ENCODE data around the gene CCNF.

Gene CCNF

GRCh38 chr16:2470234-2470601 lies 41.0 kb downstream of the CCNF start:
- peaks cover 24% of the 10 kb centered on the region for H3K4me1 Mint-ChIP-seq (ENCODE audit: low read depth)
- no peak overlapping the region for H3K4me3 Mint-ChIP-seq
- no peaks in the 10 kb centered on the region for H3K36me3 Mint-ChIP-seq (ENCODE audit: low read depth)
- no peak overlapping the region for H3K27ac Mint-ChIP-seq
- H3K9me3 Mint-ChIP-seq = no peaks in the 10 kb centered on the region
- H3K27me3 Mint-ChIP-seq = peaks cover 26% of the 10 kb centered on the region

- H3K36me3 Mint-ChIP-seq (ENCODE audit: low read depth) = no peaks in the 10 kb centered on the region
- peaks cover 24% of the 10 kb centered on the region for H3K4me1 Mint-ChIP-seq (ENCODE audit: low read depth)
- H3K27me3 Mint-ChIP-seq = peaks cover 26% of the 10 kb centered on the region
- H3K9me3 Mint-ChIP-seq = no peaks in the 10 kb centered on the region
- H3K4me3 Mint-ChIP-seq = no peak overlapping the region
- H3K27ac Mint-ChIP-seq = no peak overlapping the region
Observed at GRCh38 chr16:2470603-2471015, 41.4 kb downstream of the CCNF start.

GRCh38 chr16:2471016-2471652 lies 41.9 kb downstream of the CCNF start, which contains the start of gene NTN3:
NTN3 (plus strand) TSS chr16:2471297; CDS start chr16:2471702, 405 bp downstream.
- peak within 1 kb of the TSS; percentile 26 for H3K4me3 Mint-ChIP-seq
- H3K9me3 Mint-ChIP-seq = no peaks in the 10 kb centered on the region
- H3K36me3 Mint-ChIP-seq (ENCODE audit: low read depth) = no peaks in the 10 kb centered on the region
- no peak within 1 kb of the TSS for H3K27ac Mint-ChIP-seq
- peaks cover 29% of the 10 kb centered on the region for H3K4me1 Mint-ChIP-seq (ENCODE audit: low read depth)
- peaks cover 26% of the 10 kb centered on the region for H3K27me3 Mint-ChIP-seq

DNA sequence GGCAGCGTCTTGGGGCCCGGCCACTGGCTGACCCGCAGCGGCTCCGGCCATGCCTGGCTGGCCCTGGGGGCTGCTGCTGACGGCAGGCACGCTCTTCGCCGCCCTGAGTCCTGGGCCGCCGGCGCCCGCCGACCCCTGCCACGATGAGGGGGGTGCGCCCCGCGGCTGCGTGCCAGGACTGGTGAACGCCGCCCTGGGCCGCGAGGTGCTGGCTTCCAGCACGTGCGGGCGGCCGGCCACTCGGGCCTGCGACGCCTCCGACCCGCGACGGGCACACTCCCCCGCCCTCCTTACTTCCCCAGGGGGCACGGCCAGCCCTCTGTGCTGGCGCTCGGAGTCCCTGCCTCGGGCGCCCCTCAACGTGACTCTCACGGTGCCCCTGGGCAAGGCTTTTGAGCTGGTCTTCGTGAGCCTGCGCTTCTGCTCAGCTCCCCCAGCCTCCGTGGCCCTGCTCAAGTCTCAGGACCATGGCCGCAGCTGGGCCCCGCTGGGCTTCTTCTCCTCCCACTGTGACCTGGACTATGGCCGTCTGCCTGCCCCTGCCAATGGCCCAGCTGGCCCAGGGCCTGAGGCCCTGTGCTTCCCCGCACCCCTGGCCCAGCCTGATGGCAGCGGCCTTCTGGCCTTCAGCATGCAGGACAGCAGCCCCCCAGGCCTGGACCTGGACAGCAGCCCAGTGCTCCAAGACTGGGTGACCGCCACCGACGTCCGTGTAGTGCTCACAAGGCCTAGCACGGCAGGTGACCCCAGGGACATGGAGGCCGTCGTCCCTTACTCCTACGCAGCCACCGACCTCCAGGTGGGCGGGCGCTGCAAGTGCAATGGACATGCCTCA lies 42.6 kb downstream of the CCNF start:
- Mint-ChIP-seq H3K4me3 (peak overlapping the region; percentile 26), H3K36me3 (ENCODE audit: low read depth) (no peaks in the 10 kb centered on the region), H3K27me3 (peaks cover 26% of the 10 kb centered on the region), H3K9me3 (no peaks in the 10 kb centered on the region), H3K27ac (no peak overlapping the region), H3K4me1 (ENCODE audit: low read depth) (peaks cover 30% of the 10 kb centered on the region)

GRCh38 chr16:2472488-2472864 lies 43.2 kb downstream of the CCNF start:
- H3K9me3 Mint-ChIP-seq = no peaks in the 10 kb centered on the region
- H3K4me1 Mint-ChIP-seq (ENCODE audit: low read depth) = peaks cover 25% of the 10 kb centered on the region
- H3K27me3 Mint-ChIP-seq = peaks cover 26% of the 10 kb centered on the region
- no peak overlapping the region for H3K4me3 Mint-ChIP-seq
- no peak overlapping the region for H3K27ac Mint-ChIP-seq
- H3K36me3 Mint-ChIP-seq (ENCODE audit: low read depth) = no peaks in the 10 kb centered on the region

GRCh38 chr16:2472885-2473445 lies 43.7 kb downstream of the CCNF start:
- Mint-ChIP-seq H3K36me3 (ENCODE audit: low read depth) (no peaks in the 10 kb centered on the region), H3K27ac (peak overlapping the region; percentile 71), H3K27me3 (peaks cover 26% of the 10 kb centered on the region), H3K4me3 (peak overlapping the region; percentile 64), H3K9me3 (no peaks in the 10 kb centered on the region), H3K4me1 (ENCODE audit: low read depth) (peaks cover 25% of the 10 kb centered on the region)

DNA sequence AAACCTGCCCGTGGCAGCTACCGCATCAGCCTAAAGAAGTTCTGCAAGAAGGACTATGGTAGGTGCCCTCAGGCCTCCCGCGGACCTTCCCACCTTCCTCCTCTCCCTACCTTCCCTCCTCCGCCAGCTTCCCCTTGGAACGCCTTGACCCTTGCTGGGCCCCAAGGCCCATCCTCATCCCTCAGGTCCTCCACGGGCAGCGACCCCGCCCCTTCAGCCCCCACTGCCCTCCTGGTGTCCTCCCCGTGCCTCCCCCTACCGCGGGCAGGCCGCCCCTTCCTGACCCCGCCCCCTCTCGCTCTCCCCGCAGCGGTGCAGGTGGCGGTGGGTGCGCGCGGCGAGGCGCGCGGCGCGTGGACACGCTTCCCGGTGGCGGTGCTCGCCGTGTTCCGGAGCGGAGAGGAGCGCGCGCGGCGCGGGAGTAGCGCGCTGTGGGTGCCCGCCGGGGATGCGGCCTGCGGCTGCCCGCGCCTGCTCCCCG lies 44.2 kb downstream of the CCNF start:
- H3K4me1 Mint-ChIP-seq (ENCODE audit: low read depth) = peaks cover 21% of the 10 kb centered on the region

GRCh38 chr16:2473999-2474876 lies 45.0 kb downstream of the CCNF start:
- Mint-ChIP-seq H3K36me3 (ENCODE audit: low read depth) (no peaks in the 10 kb centered on the region), H3K4me3 (peak overlapping the region; percentile 79), H3K27ac (no peak overlapping the region)

More for the DNA sequence above, 44.2 kb downstream of the CCNF start:
- peaks cover 22% of the 10 kb centered on the region for H3K27me3 Mint-ChIP-seq
- peak overlapping the region; percentile 64 for H3K4me3 Mint-ChIP-seq
- H3K27ac Mint-ChIP-seq = peak overlapping the region; percentile 36
- H3K9me3 Mint-ChIP-seq = no peaks in the 10 kb centered on the region
- no peaks in the 10 kb centered on the region for H3K36me3 Mint-ChIP-seq (ENCODE audit: low read depth)

GRCh38 chr16:2474877-2475412 lies 45.7 kb downstream of the CCNF start, which contains the start of gene TBC1D24:
TBC1D24 (plus strand) TSS chr16:2475127; CDS start chr16:2496149, 21,022 bp downstream.
- Mint-ChIP-seq H3K9me3 (no peaks in the 10 kb centered on the region), H3K36me3 (ENCODE audit: low read depth) (no peaks in the 10 kb centered on the region), H3K4me3 (peak within 1 kb of the TSS; percentile 79), H3K27me3 (peaks cover 14% of the 10 kb centered on the region), H3K4me1 (ENCODE audit: low read depth) (peaks cover 14% of the 10 kb centered on the region), H3K27ac (no peak within 1 kb of the TSS)

More at GRCh38 chr16:2473999-2474876, 45.0 kb downstream of the CCNF start:
- H3K4me1 Mint-ChIP-seq (ENCODE audit: low read depth) = peaks cover 19% of the 10 kb centered on the region
- H3K27me3 Mint-ChIP-seq = peaks cover 20% of the 10 kb centered on the region
- no peaks in the 10 kb centered on the region for H3K9me3 Mint-ChIP-seq

DNA sequence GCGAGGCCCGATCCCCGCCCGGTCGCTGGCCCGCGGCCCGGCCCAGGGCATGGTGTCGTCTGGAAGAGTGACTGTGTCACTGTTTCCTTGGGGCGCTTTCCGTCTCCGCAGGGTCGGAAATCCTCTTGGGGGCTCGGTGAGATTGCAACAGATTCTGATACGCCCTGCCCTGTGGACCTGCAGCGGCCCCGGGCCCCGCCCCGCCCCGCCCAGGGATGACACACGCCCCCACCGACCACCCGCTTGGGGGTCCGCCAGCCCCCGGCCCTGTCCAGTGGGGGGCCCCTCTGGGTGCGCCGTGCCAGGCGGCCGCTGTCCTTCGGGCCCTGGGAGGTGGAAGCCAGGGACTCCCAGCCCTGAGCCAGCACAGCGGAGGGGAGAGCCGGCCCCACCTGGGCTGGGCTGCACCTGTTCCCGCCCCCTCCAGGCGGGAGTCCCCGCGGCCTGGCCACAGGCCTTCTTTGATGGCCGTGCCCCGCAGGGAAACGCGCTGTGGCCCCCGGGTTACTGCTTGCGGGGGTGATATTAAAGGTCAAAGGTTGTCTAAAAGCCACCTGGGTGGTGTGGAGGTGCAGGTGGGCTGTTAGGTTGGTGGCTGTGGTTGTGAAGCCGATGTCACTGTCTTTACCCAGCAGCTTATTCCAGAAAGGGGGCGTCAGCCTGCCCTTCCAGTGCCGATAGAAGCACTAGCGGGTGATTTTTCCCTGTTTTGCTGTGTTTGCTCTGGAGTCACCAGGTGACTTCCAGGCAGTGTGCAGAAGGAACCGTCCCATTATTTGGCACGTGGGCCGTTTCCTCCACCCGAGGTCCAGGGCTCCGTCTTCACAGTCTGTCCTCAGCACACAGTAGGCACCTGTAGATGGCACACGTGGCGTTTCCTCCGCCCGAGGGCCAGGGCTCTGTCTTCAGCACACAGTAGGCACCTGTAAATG lies 46.4 kb downstream of the CCNF start:
- H3K4me1 Mint-ChIP-seq (ENCODE audit: low read depth) = peaks cover 13% of the 10 kb centered on the region
- peak overlapping the region; percentile 71 for H3K4me3 Mint-ChIP-seq
- H3K27ac Mint-ChIP-seq = no peak overlapping the region
- no peaks in the 10 kb centered on the region for H3K36me3 Mint-ChIP-seq (ENCODE audit: low read depth)
- peaks cover 7% of the 10 kb centered on the region for H3K27me3 Mint-ChIP-seq
- H3K9me3 Mint-ChIP-seq = no peaks in the 10 kb centered on the region

GRCh38 chr16:2476345-2476720 lies 47.1 kb downstream of the CCNF start:
- no peak overlapping the region for H3K27ac Mint-ChIP-seq

DNA sequence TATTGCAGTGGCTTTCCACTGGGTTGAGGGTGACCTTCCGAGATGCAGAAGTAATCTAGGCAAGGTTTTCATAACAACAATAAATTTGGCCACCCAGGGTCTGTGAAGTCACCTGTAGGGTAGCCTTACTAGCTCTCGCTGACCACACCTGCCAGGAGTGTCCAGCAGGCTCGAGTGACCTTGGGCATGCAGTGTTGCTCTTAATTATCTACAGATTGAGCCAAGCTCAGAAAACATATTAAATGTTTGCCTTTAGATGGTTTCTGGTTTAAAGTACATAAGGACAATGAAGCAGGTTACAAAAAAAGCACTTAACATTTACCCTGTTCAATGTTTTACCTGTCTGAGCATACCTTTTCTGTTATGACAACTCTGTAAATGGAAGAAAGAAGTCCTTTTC lies 47.5 kb downstream of the CCNF start:
- Mint-ChIP-seq H3K4me1 (ENCODE audit: low read depth) (peaks cover 13% of the 10 kb centered on the region), H3K27me3 (peaks cover 7% of the 10 kb centered on the region), H3K9me3 (no peaks in the 10 kb centered on the region), H3K4me3 (peak overlapping the region; percentile 71), H3K36me3 (ENCODE audit: low read depth) (no peaks in the 10 kb centered on the region), H3K27ac (no peak overlapping the region)

More at GRCh38 chr16:2476345-2476720, 47.1 kb downstream of the CCNF start:
- peak overlapping the region; percentile 71 for H3K4me3 Mint-ChIP-seq
- H3K9me3 Mint-ChIP-seq = no peaks in the 10 kb centered on the region
- H3K27me3 Mint-ChIP-seq = peaks cover 7% of the 10 kb centered on the region
- H3K4me1 Mint-ChIP-seq (ENCODE audit: low read depth) = peaks cover 13% of the 10 kb centered on the region
- H3K36me3 Mint-ChIP-seq (ENCODE audit: low read depth) = no peaks in the 10 kb centered on the region

GRCh38 chr16:2477327-2477726 lies 48.1 kb downstream of the CCNF start:
- H3K4me1 Mint-ChIP-seq (ENCODE audit: low read depth) = peaks cover 13% of the 10 kb centered on the region
- no peaks in the 10 kb centered on the region for H3K36me3 Mint-ChIP-seq (ENCODE audit: low read depth)
- H3K9me3 Mint-ChIP-seq = no peaks in the 10 kb centered on the region
- no peak overlapping the region for H3K4me3 Mint-ChIP-seq
- H3K27me3 Mint-ChIP-seq = peaks cover 7% of the 10 kb centered on the region
- H3K27ac Mint-ChIP-seq = no peak overlapping the region

Data from stimulated activated naive CD8-positive, alpha-beta T cell treated with anti-CD3 and anti-CD28 coated beads, Interleukin-15, Interleukin-2, amounts not matched to agents 100 ng/mL and 50 ng/mL, for 24 hours (primary cell).